ENCODE data around the gene BNIP5. TPM values are rescaled to one million over a fixed set of nuclear protein-coding genes. Genes with fewer than 3 reads are reported as not detected.

Gene BNIP5
- total RNA-seq, 2 experiments from 2014 or later, result not detected

DNA sequence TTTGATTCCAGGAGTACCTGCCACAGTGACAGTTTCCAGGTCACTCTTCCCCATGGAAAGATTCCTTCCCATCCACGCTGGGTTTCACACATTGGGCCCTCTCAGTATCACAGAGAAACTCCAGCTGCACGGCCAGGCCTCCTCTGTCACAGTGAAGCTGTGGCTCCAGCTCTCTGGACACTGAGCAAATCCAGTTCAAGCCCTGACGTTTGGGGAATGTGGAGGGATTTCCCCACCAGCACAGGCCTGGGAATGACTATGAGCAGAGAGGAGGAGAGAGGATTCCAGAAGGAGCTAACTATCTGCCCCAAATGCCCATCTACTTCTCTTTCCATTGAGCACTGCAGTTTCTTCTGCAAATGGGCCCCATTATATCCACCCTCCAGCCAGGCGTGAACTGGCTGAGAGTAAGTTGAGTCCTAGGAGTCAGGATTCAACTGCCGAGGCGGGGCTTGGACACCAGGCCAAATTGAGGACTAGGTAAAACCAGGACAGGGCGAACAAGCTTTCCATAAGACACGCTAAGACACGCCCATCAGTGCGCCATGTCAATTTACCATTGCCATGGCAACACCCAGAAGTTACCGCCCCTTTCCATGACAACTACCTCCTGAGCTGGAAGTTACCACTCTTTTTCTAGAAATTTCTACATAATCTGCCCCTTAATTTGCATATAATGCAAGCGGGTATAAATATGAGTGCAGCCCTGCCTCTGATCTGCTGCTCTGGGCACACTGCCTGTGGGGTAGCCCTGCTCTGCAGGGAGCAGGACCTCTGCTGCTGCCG, 9.2 kb upstream of the BNIP5 start:
- Mint-ChIP-seq H3K9me3 (no peaks in the 10 kb centered on the region), H3K4me1 (ENCODE audit: low read depth) (peaks cover 2% of the 10 kb centered on the region), H3K4me3 (no peak overlapping the region), H3K27ac (no peak overlapping the region), H3K36me3 (ENCODE audit: low read depth) (no peaks in the 10 kb centered on the region), H3K27me3 (peaks cover 6% of the 10 kb centered on the region)
- no peak overlapping the region for H3K4me3 ChIP-seq (ENCODE audit: low read length)
- peaks cover 2% of the 10 kb centered on the region for H3K4me1 ChIP-seq (ENCODE audit: insufficient read depth, low read length)
- no peak for ATAC-seq (ENCODE audit: poor library complexity)
- ChIA-PET POLR2A (no interaction called here), CTCF (interaction anchor here (1.0 kb wide), 1 partner anchor 12 kb away, joined by 3 read pairs; no protein-coding TSS in a partner anchor)
- peaks cover 0 to under 1% of the 10 kb centered on the region in 2 experiments for H3K27me3 ChIP-seq (ENCODE audit: control insufficient read depth in 1 of 2, insufficient read depth in 2 of 2, low read length in 2 of 2)
- H3K27ac ChIP-seq (ENCODE audit: low read depth in 1 of 2, low read length in 2 of 2), result no peak overlapping the region
- no peak for TF ChIP-seq CTCF (IDR thresholded peaks at IDR 0.05)
- intact Hi-C loops (cut with DNase I, micrococcal nuclease), result no loop called here
- DNase-seq, result no peak
- H3K36me3 ChIP-seq (ENCODE audit: insufficient read depth, low read length), result no peaks in the 10 kb centered on the region
- no peaks in the 10 kb centered on the region for H3K9me3 ChIP-seq (ENCODE audit: control insufficient read depth in 1 of 2, insufficient read depth in 1 of 2, low read length in 2 of 2)

- Histone ChIP-seq H3K27ac (ENCODE audit: low read depth in 1 of 2, low read length in 2 of 2) (no peak overlapping the region), H3K27me3 (ENCODE audit: control insufficient read depth in 1 of 2, insufficient read depth in 2 of 2, low read length in 2 of 2) (peaks cover 5 to 14% of the 10 kb centered on the region in 2 experiments), H3K9me3 (ENCODE audit: control insufficient read depth in 1 of 2, insufficient read depth in 1 of 2, low read length in 2 of 2) (no peaks in the 10 kb centered on the region), H3K4me1 (ENCODE audit: insufficient read depth, low read length) (peaks cover 8% of the 10 kb centered on the region), H3K36me3 (ENCODE audit: insufficient read depth, low read length) (no peaks in the 10 kb centered on the region), H3K4me3 (ENCODE audit: low read length) (no peak overlapping the region)
- ATAC-seq (ENCODE audit: poor library complexity), result no peak
- peaks cover 5% of the 10 kb centered on the region for H3K4me1 Mint-ChIP-seq (ENCODE audit: low read depth)
- intact Hi-C loops (cut with DNase I, micrococcal nuclease), result loop anchor here in 1 of 2 experiments (5.0 kb wide), 1 partner anchor 339 kb away; no protein-coding TSS in a partner anchor
- no peak overlapping the region for H3K4me3 Mint-ChIP-seq
- H3K9me3 Mint-ChIP-seq, result no peaks in the 10 kb centered on the region
- H3K27ac Mint-ChIP-seq, result no peak overlapping the region
- peaks cover 17% of the 10 kb centered on the region for H3K27me3 Mint-ChIP-seq
- DNase-seq, result no peak
- POLR2A ChIA-PET, result no interaction called here
- no peaks in the 10 kb centered on the region for H3K36me3 Mint-ChIP-seq (ENCODE audit: low read depth)
- no peak for TF ChIP-seq CTCF (IDR thresholded peaks at IDR 0.05)
- CTCF ChIA-PET, result interaction anchor here (2.0 kb wide), 1 partner anchor 41 kb away, joined by 5 read pairs; no protein-coding TSS in a partner anchor
Measured at GRCh38 chr6:36343109-36343680, 6.5 kb upstream of the BNIP5 start.

DNA sequence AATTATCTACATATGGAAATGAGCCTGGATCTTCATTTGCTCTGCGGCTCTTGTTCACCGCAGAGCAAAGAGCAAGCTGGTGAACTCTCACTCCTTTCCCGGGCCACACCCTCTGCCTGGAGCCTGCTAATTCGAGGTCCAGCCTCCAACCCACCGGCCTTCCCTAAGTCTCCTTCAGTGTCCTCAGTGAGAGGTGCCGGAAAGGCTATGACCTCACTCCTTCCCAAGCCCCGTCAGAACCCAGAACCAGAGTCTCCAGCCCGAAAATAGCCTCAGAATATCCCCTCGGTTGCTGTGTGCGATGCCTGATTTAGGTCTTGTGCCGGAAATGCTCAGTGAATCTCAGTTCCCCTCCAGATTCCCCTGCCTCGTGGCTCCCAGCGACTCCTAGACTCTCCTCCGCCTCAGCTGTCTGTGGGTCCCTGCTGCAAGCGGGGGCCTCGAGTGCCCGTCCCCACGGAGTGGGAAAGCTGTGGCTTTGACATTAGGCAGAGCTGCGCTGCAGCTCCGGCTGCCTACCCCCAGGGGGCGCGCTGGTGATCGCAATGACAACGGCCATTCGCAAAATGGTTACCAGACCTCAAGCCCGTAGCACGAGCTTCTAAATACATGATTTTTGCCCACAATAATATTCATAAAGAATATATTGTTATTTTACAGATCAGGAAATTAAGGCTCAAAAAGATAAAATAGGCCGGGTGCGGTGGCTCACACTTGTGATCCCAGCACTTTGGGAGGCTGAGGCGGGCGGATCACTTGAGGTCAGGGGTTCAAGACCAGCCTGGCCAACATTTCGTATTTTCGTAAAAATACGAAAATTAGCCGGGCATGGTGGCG, 4.1 kb upstream of the BNIP5 start:
- Mint-ChIP-seq H3K27me3 (peaks cover 22% of the 10 kb centered on the region), H3K36me3 (ENCODE audit: low read depth) (no peaks in the 10 kb centered on the region), H3K9me3 (no peaks in the 10 kb centered on the region), H3K27ac (no peak overlapping the region), H3K4me1 (ENCODE audit: low read depth) (peaks cover 10% of the 10 kb centered on the region), H3K4me3 (peak overlapping the region; percentile 68)
- intact Hi-C loops (cut with DNase I, micrococcal nuclease), result loop anchor here in 1 of 2 experiments (5.0 kb wide), 1 partner anchor 341 kb away; no protein-coding TSS in a partner anchor
- no peaks in the 10 kb centered on the region for H3K9me3 ChIP-seq (ENCODE audit: control insufficient read depth in 1 of 2, insufficient read depth in 1 of 2, low read length in 2 of 2)
- H3K36me3 ChIP-seq (ENCODE audit: insufficient read depth, low read length), result no peaks in the 10 kb centered on the region
- POLR2A ChIA-PET, result interaction anchor here (1.6 kb wide), 1 partner anchor 220 kb away, joined by 5 read pairs; no protein-coding TSS in a partner anchor
- H3K27ac ChIP-seq (ENCODE audit: low read depth in 1 of 2, low read length in 2 of 2), result no peak overlapping the region
- H3K4me3 ChIP-seq (ENCODE audit: low read length), result peak overlapping the region; percentile 10
- CTCF ChIA-PET, result interaction anchor here (0.8 to 2.2 kb wide), 13 partner anchors 9 to 219 kb away, joined by 3 to 10 read pairs (median 4); no protein-coding TSS in a partner anchor
- peaks cover 20% of the 10 kb centered on the region for H3K4me1 ChIP-seq (ENCODE audit: insufficient read depth, low read length)
- DNase-seq, result peak; percentile 46 to 83 (median 66)
- H3K27me3 ChIP-seq (ENCODE audit: control insufficient read depth in 1 of 2, insufficient read depth in 2 of 2, low read length in 2 of 2), result peaks cover 5 to 14% of the 10 kb centered on the region in 2 experiments
- peak; percentile 88 for TF ChIP-seq CTCF (IDR thresholded peaks at IDR 0.05)
- peak; percentile 91 for ATAC-seq (ENCODE audit: poor library complexity)
